AG04450 (cell line): ENCODE results near the gene GREM2. TPM values are rescaled to one million over a fixed set of nuclear protein-coding genes. Genes with fewer than 3 reads are reported as not detected.

Source experiments
- CTCF ChIA-PET: fragments of 300-600, 350-600 bp; formaldehyde crosslinking; extraction: SDS; loops from one replicate; lab custom pipeline; 2022; ENCODE audit warnings: antibody characterized with exemption, inconsistent platforms; lab: Charles Lee
- POLR2A ChIA-PET: fragments of 350-600 bp; formaldehyde crosslinking; extraction: SDS; loops from one replicate; lab custom pipeline; 2021; ENCODE audit warnings: antibody characterized with exemption, inconsistent platforms; lab: Yijun Ruan, JAX
- DNase-seq: peaks from one replicate; pipeline ENCODE4 v3.0.0-alpha.2; 2011; ENCODE audit warnings: low read depth, low spot score
- H3K27ac ChIP-seq: one replicate; pipeline ENCODE4 v1.5.1; 2012; ENCODE audit warnings: low read depth, low read length, control low read depth
- H3K27me3 ChIP-seq: one replicate; pipeline ENCODE4 v1.6.0; 2012; ENCODE audit warnings: low read length; ENCODE audit not compliant: control insufficient read depth, insufficient read depth
- H3K4me3 ChIP-seq: 2 replicates; pipeline ENCODE4 v1.5.1; 2011; ENCODE audit warnings: mild to moderate bottlenecking, low read depth, low read length, control low read depth
- H3K9me3 ChIP-seq: 2 replicates; pipeline ENCODE4 v1.5.1; 2012; ENCODE audit warnings: low read length; ENCODE audit not compliant: control insufficient read depth, insufficient read depth
- polyA plus RNA-seq: library from polyadenylated mRNA; depleted of rRNA; stranded (reverse); fragments of >200 nt; gene quantifications from 2 replicates; pipeline ENCODE4 v1.2.3, GENCODE V29; 2011
- TF ChIP-seq, protein P1 (sequence below): IDR thresholded peaks from 2 replicates; pipeline ENCODE4 v1.5.1; 2011; ENCODE audit warnings: low read depth, low read length, control low read depth, inconsistent platforms

GREM2 gene
- polyA plus RNA-seq, 1 experiment: 2.3 TPM

DNA sequence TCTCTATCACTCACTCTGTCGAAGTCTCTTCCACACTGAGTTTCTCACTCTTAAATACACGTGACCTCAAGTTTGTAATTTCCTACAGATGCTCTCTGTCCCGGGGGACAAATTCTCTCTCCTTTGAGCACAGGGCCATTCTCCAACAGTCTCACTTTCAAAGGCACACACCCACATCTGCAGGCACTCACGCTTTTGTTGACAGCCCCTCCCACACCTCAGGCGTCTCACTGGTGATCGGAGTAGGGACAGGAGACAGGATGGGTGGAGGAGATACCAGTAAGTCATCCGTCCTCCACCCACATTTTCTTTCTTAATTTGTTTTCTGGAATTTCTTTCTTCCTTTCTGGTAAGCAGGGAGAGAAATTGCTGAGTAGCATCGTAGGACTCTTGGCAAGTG lies 40.6 kb upstream of the GREM2 start:
- ChIA-PET CTCF (no interaction called here), POLR2A (no interaction called here)
- Histone ChIP-seq H3K4me3 (no peak overlapping the region), H3K27me3 (no peaks in the 10 kb centered on the region), H3K27ac (no peak overlapping the region), H3K9me3 (0 out of 2 replicates have a peak, but pooled peaks cover 4% of the 10 kb centered on the region)
- TF ChIP-seq, protein P1, sequence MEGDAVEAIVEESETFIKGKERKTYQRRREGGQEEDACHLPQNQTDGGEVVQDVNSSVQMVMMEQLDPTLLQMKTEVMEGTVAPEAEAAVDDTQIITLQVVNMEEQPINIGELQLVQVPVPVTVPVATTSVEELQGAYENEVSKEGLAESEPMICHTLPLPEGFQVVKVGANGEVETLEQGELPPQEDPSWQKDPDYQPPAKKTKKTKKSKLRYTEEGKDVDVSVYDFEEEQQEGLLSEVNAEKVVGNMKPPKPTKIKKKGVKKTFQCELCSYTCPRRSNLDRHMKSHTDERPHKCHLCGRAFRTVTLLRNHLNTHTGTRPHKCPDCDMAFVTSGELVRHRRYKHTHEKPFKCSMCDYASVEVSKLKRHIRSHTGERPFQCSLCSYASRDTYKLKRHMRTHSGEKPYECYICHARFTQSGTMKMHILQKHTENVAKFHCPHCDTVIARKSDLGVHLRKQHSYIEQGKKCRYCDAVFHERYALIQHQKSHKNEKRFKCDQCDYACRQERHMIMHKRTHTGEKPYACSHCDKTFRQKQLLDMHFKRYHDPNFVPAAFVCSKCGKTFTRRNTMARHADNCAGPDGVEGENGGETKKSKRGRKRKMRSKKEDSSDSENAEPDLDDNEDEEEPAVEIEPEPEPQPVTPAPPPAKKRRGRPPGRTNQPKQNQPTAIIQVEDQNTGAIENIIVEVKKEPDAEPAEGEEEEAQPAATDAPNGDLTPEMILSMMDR: no peak
- DNase-seq: no peak

DNA sequence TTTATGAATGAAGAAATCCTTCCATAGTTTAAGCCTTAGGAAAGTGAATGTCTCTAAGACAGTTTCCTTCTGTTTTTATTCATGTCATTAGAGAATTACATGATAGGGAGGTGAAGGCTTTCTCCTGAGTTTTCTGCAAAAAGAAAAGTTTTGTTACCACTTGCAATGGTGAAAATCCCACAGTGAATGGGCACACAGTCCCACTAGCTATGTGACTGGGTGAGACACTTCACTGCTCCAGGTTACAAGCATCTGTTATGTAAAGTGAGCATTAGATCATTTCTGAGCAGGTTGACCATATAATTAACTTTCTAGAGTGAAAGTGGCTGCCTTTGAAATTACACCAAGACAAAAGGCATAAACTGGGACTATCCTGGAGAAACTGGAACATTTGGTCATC lies 38.9 kb upstream of the GREM2 start:
- no peaks in the 10 kb centered on the region for H3K27me3 ChIP-seq
- no peak overlapping the region for H3K27ac ChIP-seq
- no peak overlapping the region for H3K4me3 ChIP-seq
- ChIA-PET POLR2A (no interaction called here), CTCF (no interaction called here)
- 0 out of 2 replicates have a peak, but pooled peaks cover 4% of the 10 kb centered on the region for H3K9me3 ChIP-seq
- DNase-seq: no peak
- TF ChIP-seq, protein P1: no peak

DNA sequence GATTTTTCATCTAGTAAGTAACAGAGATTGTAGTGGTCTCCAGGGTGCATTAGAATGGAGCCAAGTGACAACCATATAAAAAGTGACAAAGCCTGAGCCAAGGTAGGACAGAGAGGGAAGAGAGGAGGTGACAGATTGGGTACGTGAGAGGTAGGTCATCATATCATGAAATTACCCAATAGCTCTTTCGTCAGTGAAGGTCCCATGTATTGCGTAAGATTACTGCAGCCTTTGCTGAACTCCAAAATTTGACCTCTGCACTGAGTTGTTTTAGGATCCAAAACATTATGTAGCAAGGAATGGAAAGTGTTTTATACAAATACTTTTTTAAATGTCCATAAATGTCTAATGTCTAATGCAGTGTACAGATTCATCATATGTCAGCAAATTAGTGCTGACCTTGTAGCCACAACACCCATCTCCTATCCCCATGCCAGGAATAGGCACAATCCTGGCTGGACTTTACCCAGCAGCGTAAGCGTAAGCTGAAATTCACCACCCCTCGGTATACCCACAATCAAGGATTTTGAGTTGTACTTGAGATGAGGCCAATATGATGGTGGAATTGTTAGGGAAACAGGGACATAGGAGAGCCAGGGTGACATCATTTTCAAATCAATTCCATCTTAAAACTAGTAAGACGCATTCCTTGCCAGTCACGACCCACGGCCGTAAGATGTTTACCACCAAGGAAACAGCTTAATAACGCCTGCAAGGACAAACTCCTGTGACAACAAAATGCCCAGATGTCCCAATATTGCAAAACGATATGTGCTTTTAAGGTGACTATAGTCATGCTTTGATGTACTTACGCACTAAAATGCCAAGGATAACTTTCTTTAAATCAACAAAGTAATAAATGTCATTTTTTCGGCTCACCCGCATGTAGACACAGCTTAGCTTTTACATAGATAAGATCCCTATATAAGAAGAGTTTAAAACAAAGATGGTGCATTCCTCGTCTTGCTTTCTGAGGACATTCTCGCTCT lies 38.1 kb upstream of the GREM2 start:
- no peak overlapping the region for H3K4me3 ChIP-seq
- ChIA-PET CTCF (no interaction called here), POLR2A (no interaction called here)
- no peaks in the 10 kb centered on the region for H3K27me3 ChIP-seq
- H3K9me3 ChIP-seq: 0 out of 2 replicates have a peak, but pooled peaks cover 4% of the 10 kb centered on the region
- DNase-seq: no peak
- no peak overlapping the region for H3K27ac ChIP-seq
- TF ChIP-seq, protein P1: no peak

DNA sequence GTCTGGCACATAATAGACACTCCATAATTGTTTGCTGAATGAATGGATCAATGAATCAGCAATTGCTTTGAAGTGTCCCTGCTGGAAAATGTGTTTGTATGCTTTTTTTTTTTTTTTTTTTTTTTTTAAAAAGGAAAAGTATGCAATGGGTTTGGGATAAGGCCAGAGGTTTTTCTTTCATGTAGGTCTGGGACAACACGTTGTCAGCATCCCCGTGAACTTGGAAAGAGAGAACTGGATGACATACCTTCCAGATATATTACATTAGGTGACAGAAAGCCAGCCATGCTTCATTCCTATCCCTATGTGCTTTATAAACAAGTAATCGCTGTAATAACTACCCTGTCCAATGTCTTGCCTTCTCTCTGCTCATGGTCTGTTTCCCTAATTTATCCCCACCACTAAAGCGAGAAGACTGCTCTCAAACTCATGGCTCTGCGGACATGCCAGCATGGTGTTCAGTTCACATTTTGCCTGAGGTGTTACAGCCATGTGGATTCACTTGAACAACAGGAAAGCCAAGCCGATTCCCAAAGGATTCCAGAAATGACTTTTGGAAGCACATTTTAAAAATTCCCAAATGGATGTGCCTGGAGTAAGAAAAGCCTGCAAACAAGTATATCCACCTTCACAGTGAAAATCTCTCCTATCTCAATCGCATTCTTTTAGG lies 34.8 kb upstream of the GREM2 start:
- Histone ChIP-seq H3K9me3 (no peaks in the 10 kb centered on the region), H3K4me3 (no peak overlapping the region), H3K27ac (no peak overlapping the region), H3K27me3 (no peaks in the 10 kb centered on the region)
- TF ChIP-seq, protein P1: no peak
- POLR2A ChIA-PET: no interaction called here
- CTCF ChIA-PET: no interaction called here
- DNase-seq: no peak

DNA sequence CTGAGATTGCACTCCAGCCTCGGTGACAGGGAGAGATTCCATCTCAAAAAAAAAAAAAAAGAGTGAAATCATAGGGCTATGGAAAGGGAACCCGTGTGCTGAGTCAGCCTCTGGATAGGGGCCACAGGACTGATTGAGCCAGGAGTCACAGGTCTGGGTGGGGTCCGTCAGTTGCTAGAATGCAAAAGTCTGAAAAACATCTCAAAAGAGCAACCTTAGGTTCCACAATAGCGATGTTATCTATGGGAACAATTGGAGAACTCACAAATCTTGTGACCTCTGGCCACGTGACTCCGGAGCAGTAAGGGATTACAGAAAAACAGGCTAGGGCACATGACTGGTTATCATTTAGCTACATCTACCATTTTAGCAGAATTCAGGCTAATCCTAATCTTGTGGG lies 32.8 kb upstream of the GREM2 start:
- ChIA-PET CTCF (no interaction called here), POLR2A (no interaction called here)
- no peaks in the 10 kb centered on the region for H3K9me3 ChIP-seq
- H3K4me3 ChIP-seq: no peak overlapping the region
- H3K27ac ChIP-seq: no peak overlapping the region
- H3K27me3 ChIP-seq: no peaks in the 10 kb centered on the region
- DNase-seq: no peak
- TF ChIP-seq, protein P1: no peak
